AG09309 (cell line): ENCODE data around the gene OCSTAMP.

Experiments used
- DNase-seq: peaks from one replicate; pipeline ENCODE4 v3.0.0-alpha.2; 2010; ENCODE audit warnings: low read depth
- H3K4me3 ChIP-seq: 2 replicates; pipeline ENCODE4 v1.5.1; 2011; ENCODE audit warnings: mild to moderate bottlenecking, low read depth, low read length, moderate library complexity; ENCODE audit not compliant: control insufficient read depth
- CTCF ChIP-seq: IDR thresholded peaks from 2 replicates; pipeline ENCODE4 v1.5.1; 2011; ENCODE audit warnings: mild to moderate bottlenecking, low read depth, low read length, inconsistent platforms; ENCODE audit not compliant: insufficient read depth, control insufficient read depth; ENCODE audit errors: missing control alignments

OCSTAMP gene

GRCh38 chr20:46555370-46555956 lies 5.0 kb upstream of the OCSTAMP start:
- no peak overlapping the region for H3K4me3 ChIP-seq
- DNase-seq = no peak
- TF ChIP-seq CTCF = no peak

- TF ChIP-seq CTCF = no peak
- no peak overlapping the region for H3K4me3 ChIP-seq
- DNase-seq = no peak
These were observed 4.4 kb upstream of the OCSTAMP start for GRCh38 chr20:46554828-46555227.

GRCh38 chr20:46553926-46554325 lies 3.5 kb upstream of the OCSTAMP start:
- no peak for TF ChIP-seq CTCF
- DNase-seq = no peak
- no peak overlapping the region for H3K4me3 ChIP-seq

- TF ChIP-seq CTCF = no peak
- DNase-seq = no peak
- no peak overlapping the region for H3K4me3 ChIP-seq
These were observed 2.3 kb upstream of the OCSTAMP start for GRCh38 chr20:46552460-46553420.

GRCh38 chr20:46551522-46552381 lies 1.3 kb upstream of the OCSTAMP start:
- no peak for TF ChIP-seq CTCF
- no peak overlapping the region for H3K4me3 ChIP-seq
- no peak for DNase-seq
